ENCODE measurements around the gene PLD1. TPM values are rescaled to one million over a fixed set of nuclear protein-coding genes. Genes with fewer than 3 reads are reported as not detected.
A peak's percentile ranks its signal among the peaks of the same experiment; 100 is the strongest.

PLD1 gene
- polyA plus RNA-seq, 1 donor, result 15.7 TPM

- DNase-seq, result peak; percentile 64
Measured at GRCh38 chr3:171772427-171773056, 37.7 kb downstream of the PLD1 start.

- peak; percentile 80 for DNase-seq
Measured at GRCh38 chr3:171770689-171771620, 39.3 kb downstream of the PLD1 start.

GRCh38 chr3:171769461-171769860 is 40.8 kb downstream of the PLD1 start:
- DNase-seq, result no peak

GRCh38 chr3:171768986-171769385 is 41.3 kb downstream of the PLD1 start:
- DNase-seq, result no peak

GRCh38 chr3:171768281-171768900 is 41.9 kb downstream of the PLD1 start:
- DNase-seq, result no peak

GRCh38 chr3:171765511-171765887 is 44.8 kb downstream of the PLD1 start:
- DNase-seq, result no peak

GRCh38 chr3:171763392-171763791 is 46.9 kb downstream of the PLD1 start:
- no peak for DNase-seq

- DNase-seq, result no peak
Measured at GRCh38 chr3:171760477-171760876, 49.8 kb downstream of the PLD1 start.

GRCh38 chr3:171758109-171758508 is 52.2 kb downstream of the PLD1 start:
- DNase-seq, result no peak

GRCh38 chr3:171757361-171758034 is 52.8 kb downstream of the PLD1 start:
- DNase-seq, result no peak

GRCh38 chr3:171755656-171756055 is 54.6 kb downstream of the PLD1 start:
- no peak for DNase-seq

- DNase-seq, result no peak
Measured at GRCh38 chr3:171755015-171755589, 55.2 kb downstream of the PLD1 start.

- no peak for DNase-seq
Measured at GRCh38 chr3:171753665-171754408, 56.4 kb downstream of the PLD1 start.

- no peak for DNase-seq
Measured at GRCh38 chr3:171753025-171753472, 57.2 kb downstream of the PLD1 start.

- no peak for DNase-seq
Measured at GRCh38 chr3:171752329-171752728, 58.0 kb downstream of the PLD1 start.

GRCh38 chr3:171749124-171749523 is 61.2 kb downstream of the PLD1 start:
- no peak for DNase-seq

GRCh38 chr3:171748064-171748924 is 62.0 kb downstream of the PLD1 start:
- DNase-seq, result no peak

- DNase-seq, result no peak
Measured at GRCh38 chr3:171747223-171747920, 62.9 kb downstream of the PLD1 start.
